ENCODE results near the gene CEP41.

GRCh38 chr7:130405003-130405402 lies 35.8 kb downstream of the CEP41 start:
- TF ChIP-seq, protein P1, sequence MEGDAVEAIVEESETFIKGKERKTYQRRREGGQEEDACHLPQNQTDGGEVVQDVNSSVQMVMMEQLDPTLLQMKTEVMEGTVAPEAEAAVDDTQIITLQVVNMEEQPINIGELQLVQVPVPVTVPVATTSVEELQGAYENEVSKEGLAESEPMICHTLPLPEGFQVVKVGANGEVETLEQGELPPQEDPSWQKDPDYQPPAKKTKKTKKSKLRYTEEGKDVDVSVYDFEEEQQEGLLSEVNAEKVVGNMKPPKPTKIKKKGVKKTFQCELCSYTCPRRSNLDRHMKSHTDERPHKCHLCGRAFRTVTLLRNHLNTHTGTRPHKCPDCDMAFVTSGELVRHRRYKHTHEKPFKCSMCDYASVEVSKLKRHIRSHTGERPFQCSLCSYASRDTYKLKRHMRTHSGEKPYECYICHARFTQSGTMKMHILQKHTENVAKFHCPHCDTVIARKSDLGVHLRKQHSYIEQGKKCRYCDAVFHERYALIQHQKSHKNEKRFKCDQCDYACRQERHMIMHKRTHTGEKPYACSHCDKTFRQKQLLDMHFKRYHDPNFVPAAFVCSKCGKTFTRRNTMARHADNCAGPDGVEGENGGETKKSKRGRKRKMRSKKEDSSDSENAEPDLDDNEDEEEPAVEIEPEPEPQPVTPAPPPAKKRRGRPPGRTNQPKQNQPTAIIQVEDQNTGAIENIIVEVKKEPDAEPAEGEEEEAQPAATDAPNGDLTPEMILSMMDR (IDR thresholded peaks at IDR 0.05; ENCODE audit: poor library complexity) = no peak
- TF ChIP-seq EZH2 (IDR thresholded peaks at IDR 0.05; ENCODE audit: borderline replicate concordance) (no peak), EZH2phosphoT487 (IDR thresholded peaks at IDR 0.05; ENCODE audit: low read depth, severe bottlenecking, unreplicated experiment) (no peak)

Measured in hepatocyte (in vitro differentiated cells).